Astrocyte (in vitro differentiated cells and primary cell): ENCODE measurements around the gene MOG. TPM values are rescaled to one million over a fixed set of nuclear protein-coding genes. Genes with fewer than 3 reads are reported as not detected.

Experiments used
- DNase-seq: peaks from one replicate; pipeline ENCODE4 v3.0.0-alpha.2; 2010; ENCODE audit warnings: low read depth
- FAIRE-seq: peaks from 2 replicates; lab custom pipeline; 2011; peaks lifted over from hg19 to GRCh38; lab: Jason Lieb, UNC
- H2AFZ ChIP-seq: 2 replicates; pipeline ENCODE4 v1.6.0; 2012; ENCODE audit warnings: low read depth, low read length, inconsistent platforms
- H3K27ac ChIP-seq: 2 replicates; pipeline ENCODE4 v1.5.1; 2011; ENCODE audit warnings: low read depth, low read length, inconsistent platforms
- H3K27me3 ChIP-seq: 2 replicates; pipeline ENCODE4 v1.6.0; 2011; ENCODE audit warnings: low read length, inconsistent platforms; ENCODE audit not compliant: insufficient read depth
- H3K36me3 ChIP-seq: 2 replicates; pipeline ENCODE4 v1.5.1; 2011; ENCODE audit warnings: low read length, inconsistent platforms; ENCODE audit not compliant: insufficient read depth
- H3K4me1 ChIP-seq: 2 replicates; pipeline ENCODE4 v1.5.1; 2011; ENCODE audit warnings: low read length, inconsistent platforms; ENCODE audit not compliant: insufficient read depth
- H3K4me2 ChIP-seq: 2 replicates; pipeline ENCODE4 v1.6.0; 2012; ENCODE audit warnings: low read length, inconsistent platforms
- H3K4me3 ChIP-seq: 2 replicates; pipeline ENCODE4 v1.5.1; 2011; ENCODE audit warnings: low read depth, mild to moderate bottlenecking, low read length, inconsistent platforms; ENCODE audit not compliant: insufficient read depth
- H3K79me2 ChIP-seq: 2 replicates; pipeline ENCODE4 v1.6.0; 2012; ENCODE audit warnings: mild to moderate bottlenecking, low read length, inconsistent platforms; ENCODE audit not compliant: insufficient read depth
- H3K9ac ChIP-seq: 2 replicates; pipeline ENCODE4 v1.6.0; 2012; ENCODE audit warnings: mild to moderate bottlenecking, low read length, inconsistent platforms
- H3K9me3 ChIP-seq: 2 replicates; pipeline ENCODE4 v1.5.1; 2012; ENCODE audit warnings: low read depth, mild to moderate bottlenecking, low read length, inconsistent platforms; ENCODE audit not compliant: insufficient read depth
- H4K20me1 ChIP-seq: 2 replicates; pipeline ENCODE4 v1.6.0; 2012; ENCODE audit warnings: low read length, inconsistent platforms; ENCODE audit not compliant: insufficient read depth
- H3K27ac Mint-ChIP-seq: one replicate; pipeline ENCODE4 v1.8.0; 2021; ENCODE audit warnings: mild to moderate bottlenecking, mixed read lengths; ENCODE audit not compliant: unreplicated experiment
- H3K27me3 Mint-ChIP-seq: one replicate; pipeline ENCODE4 v1.8.0; 2021; ENCODE audit warnings: low read depth, mixed read lengths; ENCODE audit not compliant: unreplicated experiment
- H3K36me3 Mint-ChIP-seq: one replicate; pipeline ENCODE4 v1.8.0; 2021; ENCODE audit warnings: low read depth, mixed read lengths; ENCODE audit not compliant: unreplicated experiment
- H3K4me1 Mint-ChIP-seq: one replicate; pipeline ENCODE4 v1.8.0; 2021; ENCODE audit warnings: low read depth, mixed read lengths; ENCODE audit not compliant: unreplicated experiment
- H3K4me3 Mint-ChIP-seq: one replicate; pipeline ENCODE4 v1.8.0; 2021; ENCODE audit warnings: mild to moderate bottlenecking, moderate library complexity, mixed read lengths; ENCODE audit not compliant: unreplicated experiment
- H3K9me3 Mint-ChIP-seq: one replicate; pipeline ENCODE4 v1.8.0; 2021; ENCODE audit warnings: mild to moderate bottlenecking, mixed read lengths; ENCODE audit not compliant: unreplicated experiment
- EZH2 ChIP-seq: IDR thresholded peaks from 2 replicates; pipeline ENCODE4 v1.6.1; 2012; ENCODE audit warnings: mild to moderate bottlenecking, low read length, inconsistent platforms; ENCODE audit not compliant: insufficient read depth
- total RNA-seq: library from RNA; stranded (reverse); gene quantifications from 2 replicates; pipeline ENCODE4 v1.2.1, GENCODE V29; 2021
- TF ChIP-seq, protein P1 (sequence below): IDR thresholded peaks from 2 replicates; pipeline ENCODE4 v1.5.1; 2011; ENCODE audit warnings: low read depth, mild to moderate bottlenecking, inconsistent platforms, low read length, moderate library complexity; ENCODE audit not compliant: insufficient read depth

Gene MOG
- total RNA-seq, 1 donor from 2014 or later = not detected

DNA sequence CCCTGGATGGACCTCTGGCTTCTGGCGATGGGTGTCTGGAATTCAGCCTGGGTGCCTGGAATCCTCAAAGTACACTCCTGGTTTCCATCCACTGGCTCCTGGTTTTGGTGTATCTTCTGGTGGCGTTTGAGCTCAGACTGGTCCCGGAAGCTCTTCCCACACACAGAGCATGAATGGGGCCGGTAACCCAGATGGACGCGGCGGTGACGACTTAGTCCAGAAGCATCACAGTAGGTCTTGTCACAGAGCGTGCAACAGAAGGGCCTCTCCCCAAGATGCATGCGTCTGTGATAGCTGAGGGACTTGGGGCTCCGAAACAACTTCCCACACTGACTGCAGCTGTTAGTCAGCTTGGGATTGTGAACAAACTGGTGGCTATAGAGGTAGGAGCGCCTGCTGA, 16.3 kb downstream of the MOG start:
- Histone ChIP-seq H3K4me3 (no peak overlapping the region), H3K36me3 (no peaks in the 10 kb centered on the region), H3K9ac (no peak overlapping the region), H3K4me2 (no peak overlapping the region), H3K27ac (no peak overlapping the region), H4K20me1 (no peaks in the 10 kb centered on the region), H3K9me3 (no peaks in the 10 kb centered on the region), H3K79me2 (no peaks in the 10 kb centered on the region), H2AFZ (no peak overlapping the region), H3K4me1 (no peaks in the 10 kb centered on the region), H3K27me3 (no peaks in the 10 kb centered on the region)
- H3K27ac Mint-ChIP-seq = no peak overlapping the region
- H3K36me3 Mint-ChIP-seq = no peaks in the 10 kb centered on the region
- no peak overlapping the region for H3K4me3 Mint-ChIP-seq
- DNase-seq (no peak), FAIRE-seq (no peak)
- H3K4me1 Mint-ChIP-seq = peaks cover 15% of the 10 kb centered on the region
- H3K27me3 Mint-ChIP-seq = peaks cover 5% of the 10 kb centered on the region
- peaks cover 4% of the 10 kb centered on the region for H3K9me3 Mint-ChIP-seq
- no peak for TF ChIP-seq EZH2
- TF ChIP-seq, protein P1, sequence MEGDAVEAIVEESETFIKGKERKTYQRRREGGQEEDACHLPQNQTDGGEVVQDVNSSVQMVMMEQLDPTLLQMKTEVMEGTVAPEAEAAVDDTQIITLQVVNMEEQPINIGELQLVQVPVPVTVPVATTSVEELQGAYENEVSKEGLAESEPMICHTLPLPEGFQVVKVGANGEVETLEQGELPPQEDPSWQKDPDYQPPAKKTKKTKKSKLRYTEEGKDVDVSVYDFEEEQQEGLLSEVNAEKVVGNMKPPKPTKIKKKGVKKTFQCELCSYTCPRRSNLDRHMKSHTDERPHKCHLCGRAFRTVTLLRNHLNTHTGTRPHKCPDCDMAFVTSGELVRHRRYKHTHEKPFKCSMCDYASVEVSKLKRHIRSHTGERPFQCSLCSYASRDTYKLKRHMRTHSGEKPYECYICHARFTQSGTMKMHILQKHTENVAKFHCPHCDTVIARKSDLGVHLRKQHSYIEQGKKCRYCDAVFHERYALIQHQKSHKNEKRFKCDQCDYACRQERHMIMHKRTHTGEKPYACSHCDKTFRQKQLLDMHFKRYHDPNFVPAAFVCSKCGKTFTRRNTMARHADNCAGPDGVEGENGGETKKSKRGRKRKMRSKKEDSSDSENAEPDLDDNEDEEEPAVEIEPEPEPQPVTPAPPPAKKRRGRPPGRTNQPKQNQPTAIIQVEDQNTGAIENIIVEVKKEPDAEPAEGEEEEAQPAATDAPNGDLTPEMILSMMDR = no peak

DNA sequence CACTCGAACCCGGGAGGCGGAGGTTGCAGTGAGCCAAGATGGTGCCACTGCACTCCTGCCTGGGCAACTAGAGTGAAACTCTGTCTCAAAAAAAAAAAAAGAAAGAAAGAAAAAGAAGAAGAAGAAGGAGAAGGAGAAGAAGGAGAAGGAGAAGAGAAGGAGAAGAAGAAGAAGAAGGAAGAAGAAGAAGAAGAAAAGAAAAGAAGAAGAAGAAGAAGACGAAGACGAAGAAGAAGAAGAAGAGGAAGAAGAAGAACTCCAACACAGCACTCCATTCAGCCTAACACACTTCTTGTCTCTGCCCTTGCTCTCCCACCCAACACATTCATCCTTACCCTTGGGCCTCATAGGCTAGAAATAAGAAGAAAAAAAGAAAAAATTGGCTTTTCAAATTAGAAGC, 17.1 kb downstream of the MOG start:
- Histone ChIP-seq H3K4me2 (no peak overlapping the region), H3K9ac (no peak overlapping the region), H2AFZ (no peak overlapping the region), H4K20me1 (no peaks in the 10 kb centered on the region), H3K79me2 (no peaks in the 10 kb centered on the region), H3K9me3 (no peaks in the 10 kb centered on the region), H3K4me1 (no peaks in the 10 kb centered on the region), H3K4me3 (no peak overlapping the region), H3K27me3 (no peaks in the 10 kb centered on the region), H3K36me3 (no peaks in the 10 kb centered on the region), H3K27ac (no peak overlapping the region)
- Mint-ChIP-seq H3K9me3 (peaks cover 4% of the 10 kb centered on the region), H3K27ac (no peak overlapping the region), H3K4me3 (no peak overlapping the region), H3K4me1 (peaks cover 16% of the 10 kb centered on the region), H3K36me3 (no peaks in the 10 kb centered on the region), H3K27me3 (peaks cover 5% of the 10 kb centered on the region)
- FAIRE-seq (no peak), DNase-seq (no peak)
- TF ChIP-seq, protein P1 = no peak
- no peak for TF ChIP-seq EZH2

- H3K4me1 ChIP-seq = no peaks in the 10 kb centered on the region
- H3K4me2 ChIP-seq = no peak overlapping the region
- no peak for TF ChIP-seq EZH2
- TF ChIP-seq, protein P1 = no peak
- Mint-ChIP-seq H3K9me3 (peaks cover under 1% of the 10 kb centered on the region), H3K27ac (no peak overlapping the region), H3K36me3 (no peaks in the 10 kb centered on the region), H3K27me3 (peaks cover 1% of the 10 kb centered on the region), H3K4me1 (peaks cover 16% of the 10 kb centered on the region), H3K4me3 (no peak overlapping the region)
- H3K79me2 ChIP-seq = no peaks in the 10 kb centered on the region
- FAIRE-seq (no peak), DNase-seq (no peak)
- H3K9me3 ChIP-seq = no peaks in the 10 kb centered on the region
- H3K27me3 ChIP-seq = no peaks in the 10 kb centered on the region
- no peak overlapping the region for H2AFZ ChIP-seq
- no peaks in the 10 kb centered on the region for H3K36me3 ChIP-seq
- no peak overlapping the region for H3K27ac ChIP-seq
- H4K20me1 ChIP-seq = no peaks in the 10 kb centered on the region
- no peak overlapping the region for H3K9ac ChIP-seq
- no peak overlapping the region for H3K4me3 ChIP-seq
Measured at GRCh38 chr6:29675561-29675960, 18.7 kb downstream of the MOG start.
